Naive thymus-derived CD4-positive, alpha-beta T cell (primary cell): ENCODE results near the gene JAK2. TPM values are rescaled to one million over a fixed set of nuclear protein-coding genes. Genes with fewer than 3 reads are reported as not detected.

Source experiments
- polyA plus RNA-seq, 2 donors: library from polyadenylated mRNA; unstranded; fragments of 300-500 nt; fragmentation: Illumina TruSeq; gene quantifications; one replicate each; pipeline ENCODE4 v1.2.3, GENCODE V29; 2021
- total RNA-seq, 6 experiments: library from RNA in 5 of 6; stranded (reverse) in 5 of 6; gene quantifications; 1 replicate in 5 of 6; 2 replicates in 1 of 6; pipeline ENCODE4 v1.2.3 and lab custom pipeline; 2021 to 2026

The JAK2 gene
- total and polyA plus RNA-seq, 7 experiments from 2014 or later, result 3.5 to 76.0 (median 12.5) TPM

Other genes starting within 250 kb of the JAK2 start
- 10 to 100 TPM; 18.0 to 34.8 (median 25.8) TPM for gene AK3, start 244.1 kb upstream of the JAK2 start, total RNA-seq
- gene AK3, start 244.1 kb upstream of the JAK2 start, polyA plus RNA-seq, result 10 to 100 TPM; 27.1 to 33.8 TPM
- gene RCL1, start 192.3 kb upstream of the JAK2 start, total RNA-seq, result 10 to 100 TPM; 21.5 to 39.4 (median 23.4) TPM
- gene RCL1, start 192.3 kb upstream of the JAK2 start, polyA plus RNA-seq, result 10 to 100 TPM; 24.2 to 24.7 TPM
- not detected for gene INSL6, start 200.4 kb downstream of the JAK2 start, total RNA-seq
- gene INSL6, start 200.4 kb downstream of the JAK2 start, polyA plus RNA-seq, result under 1 TPM in 1 of 2 donors, not detected in 1; 0.15 TPM
- gene INSL4, start 246.1 kb downstream of the JAK2 start, total RNA-seq, result not detected
- gene INSL4, start 246.1 kb downstream of the JAK2 start, polyA plus RNA-seq, result not detected